Ishikawa (cell line): ENCODE measurements around the gene TYRO3.

ENCODE experiments used
- CEBPB ChIP-seq: IDR thresholded peaks from 2 replicates; pipeline ENCODE4 v1.6.1; 2012
- CREB1 ChIP-seq: IDR thresholded peaks from 2 replicates; pipeline ENCODE4 v1.6.1; 2012; ENCODE audit warnings: low read depth
- EP300 ChIP-seq: IDR thresholded peaks from 2 replicates; pipeline ENCODE4 v1.6.1; 2012; ENCODE audit warnings: borderline replicate concordance
- MAX ChIP-seq: IDR thresholded peaks from 2 replicates; pipeline ENCODE4 v1.6.1; 2012
- NFIC ChIP-seq: IDR thresholded peaks from 2 replicates; pipeline ENCODE4 v1.6.1; 2012
- RAD21 ChIP-seq: IDR thresholded peaks from 2 replicates; pipeline ENCODE4 v1.6.1; 2012; ENCODE audit warnings: low read depth
- REST ChIP-seq: IDR thresholded peaks from 2 replicates; pipeline ENCODE4 v1.6.1; 2012; ENCODE audit warnings: low read depth, mild to moderate bottlenecking
- TAF1 ChIP-seq: IDR thresholded peaks from 2 replicates; pipeline ENCODE4 v1.6.1; 2012; ENCODE audit warnings: low read depth, mild to moderate bottlenecking
- TCF12 ChIP-seq: IDR thresholded peaks from 2 replicates; pipeline ENCODE4 v1.6.1; 2012; ENCODE audit warnings: low read depth
- ZBTB7A ChIP-seq: IDR thresholded peaks from 2 replicates; pipeline ENCODE4 v1.6.1; 2012; ENCODE audit warnings: low read depth

- TF ChIP-seq RAD21 = no peak
- TF ChIP-seq MAX = no peak
- TF ChIP-seq EP300 = no peak
- TF ChIP-seq REST = no peak
- no peak for TF ChIP-seq CEBPB
- no peak for TF ChIP-seq CREB1
- no peak for TF ChIP-seq TAF1
- TF ChIP-seq TCF12 = no peak
- no peak for TF ChIP-seq ZBTB7A
- TF ChIP-seq NFIC = no peak
These were observed 40.0 kb downstream of the TYRO3 start for GRCh38 chr15:41599061-41599460.
